HepG2 (cell line): ENCODE results near the gene NUP214. TPM values are rescaled to one million over a fixed set of nuclear protein-coding genes. Genes with fewer than 3 reads are reported as not detected.

Source experiments
- ATAC-seq: fragments of 200-7000 bp; cut with Tn5 transposase; 3 replicates; pipeline ENCODE4 v1.9.1; 2020; ENCODE audit warnings: mild to moderate bottlenecking, moderate library complexity
- BruUV-seq: library from RNA; stranded (reverse); fragments of 400-500 nt; replicated peaks from 2 replicates; lab custom pipeline; 2021; lab: Mats Ljungman, UMichigan
- CTCF ChIA-PET: fragments of 300-600 bp; formaldehyde crosslinking; extraction: SDS; loops from one replicate; lab custom pipeline; 2021; ENCODE audit warnings: low total read pairs, inconsistent platforms, low intra/inter-chr PET ratio; lab: Yijun Ruan, JAX
- POLR2A ChIA-PET: fragments of 350-600 bp; sonication (Branson Sonifier 250); formaldehyde crosslinking; loops from one replicate; lab custom pipeline; 2020; ENCODE audit warnings: antibody characterized with exemption, inconsistent platforms; lab: Yijun Ruan, JAX
- DNase-seq: peaks from one replicate; pipeline ENCODE4 v3.0.0-alpha.2; 2015; ENCODE audit warnings: low spot score
- FAIRE-seq: peaks from 3 replicates; lab custom pipeline; 2011; peaks lifted over from hg19 to GRCh38; lab: Jason Lieb, UNC
- H2AFZ ChIP-seq: one replicate; pipeline ENCODE4 v1.6.1; 2011; ENCODE audit warnings: low read length, inconsistent platforms
- H3K27ac ChIP-seq: fragments of 300-600 bp; 3 replicates; pipeline ENCODE4 v1.8.0; 2011; ENCODE audit warnings: mixed run types, mild to moderate bottlenecking, mixed read lengths, low read length, inconsistent platforms; ENCODE audit not compliant: insufficient read depth; ENCODE audit errors: extremely low read length
- H3K27me3 ChIP-seq, 2 experiments: fragments of 200-600 bp in 1 of 2; 2 replicates in 1 of 2; 3 replicates in 1 of 2; pipeline versions ENCODE4 v1.6.0 to v1.8.0; 2011; ENCODE audit warnings: low read length in 2 of 2, mild to moderate bottlenecking in 2 of 2, moderate library complexity in 2 of 2, inconsistent platforms in 1 of 2; ENCODE audit not compliant: insufficient read depth in 2 of 2, control insufficient read depth in 1 of 2
- H3K36me3 ChIP-seq, 2 experiments: fragments of 200-600 bp in 1 of 2; replicated peaks in 1 of 2; 2 replicates in 1 of 2; 3 replicates in 1 of 2; pipeline versions ENCODE4 v1.5.1 to v1.8.0; 2011; ENCODE audit warnings: low read length in 2 of 2, inconsistent platforms in 1 of 2; ENCODE audit not compliant: insufficient read depth in 2 of 2, control insufficient read depth in 1 of 2
- H3K4me1 ChIP-seq: 2 replicates; pipeline ENCODE4 v1.5.1; 2012; ENCODE audit warnings: low read length, inconsistent platforms; ENCODE audit not compliant: insufficient read depth
- H3K4me2 ChIP-seq: 2 replicates; pipeline ENCODE4 v1.6.0; 2011; ENCODE audit warnings: low read depth, low read length, inconsistent platforms
- H3K4me3 ChIP-seq, 3 experiments: fragments of 200-600 bp in 1 of 3; sonication (generic), shearing (Covaris generic) in 1 of 3; replicated peaks in 1 of 3; 2 replicates each; pipeline ENCODE4 v1.5.1; 2011 to 2016; ENCODE audit warnings: low read length in 3 of 3, inconsistent platforms in 2 of 3, low read depth in 2 of 3, mild to moderate bottlenecking in 2 of 3, control low read depth in 1 of 3, mixed read lengths in 1 of 3; ENCODE audit not compliant: insufficient read depth in 1 of 3
- H3K79me2 ChIP-seq: one replicate; pipeline ENCODE4 v1.6.1; 2011; ENCODE audit warnings: low read length, inconsistent platforms; ENCODE audit not compliant: insufficient read depth
- H3K9ac ChIP-seq: 2 replicates; pipeline ENCODE4 v1.6.0; 2011; ENCODE audit warnings: mild to moderate bottlenecking, low read depth, low read length, inconsistent platforms; ENCODE audit not compliant: insufficient read depth
- H3K9me3 ChIP-seq: 2 replicates; pipeline ENCODE4 v1.5.1; 2012; ENCODE audit warnings: mild to moderate bottlenecking, low read length
- H4K20me1 ChIP-seq: 2 replicates; pipeline ENCODE4 v1.6.0; 2011; ENCODE audit warnings: inconsistent platforms, mild to moderate bottlenecking, low read length, moderate library complexity; ENCODE audit not compliant: insufficient read depth
- ADNP ChIP-seq: sonication (generic); formaldehyde crosslinking; IDR thresholded peaks from 2 replicates; pipeline ENCODE4 v1.4.0; 2020; ENCODE audit warnings: missing genetic modification reagents
- EP300 ChIP-seq, 3 experiments: sonication (generic) in 1 of 3; formaldehyde crosslinking in 1 of 3; IDR thresholded peaks; 2 replicates each; pipeline versions ENCODE4 v1.5.1 to v1.6.1; 2011 to 2020; ENCODE audit warnings: low read depth in 2 of 3, low read length in 2 of 3, borderline replicate concordance in 1 of 3, improper control_type of control experiment in 1 of 3, mild to moderate bottlenecking in 1 of 3, missing genetic modification reagents in 1 of 3, moderate library complexity in 1 of 3
- FOSL2 ChIP-seq: sonication (generic); formaldehyde crosslinking; IDR thresholded peaks from 2 replicates; pipeline ENCODE4 v1.4.0; 2020; ENCODE audit warnings: missing genetic modification reagents
- HDAC1 ChIP-seq: sonication (generic); formaldehyde crosslinking; IDR thresholded peaks from 2 replicates; pipeline ENCODE4 v1.5.1; 2020; ENCODE audit warnings: mild to moderate bottlenecking, missing genetic modification reagents
- HMGXB4 ChIP-seq, 2 experiments: sonication (generic) in 1 of 2; formaldehyde crosslinking in 1 of 2; IDR thresholded peaks; 2 replicates each; pipeline versions ENCODE4 v1.4.0 to v1.6.1; 2018 to 2020; ENCODE audit warnings: missing genetic modification reagents in 2 of 2, borderline replicate concordance in 1 of 2, low read depth in 1 of 2, mild to moderate bottlenecking in 1 of 2, missing biosample characterization in 1 of 2
- NFE2L1 ChIP-seq: sonication (generic); formaldehyde crosslinking; IDR thresholded peaks from 2 replicates; pipeline ENCODE4 v1.4.0; 2020; ENCODE audit warnings: missing genetic modification reagents, mild to moderate bottlenecking, borderline replicate concordance
- PHB2 ChIP-seq: fragments of 450-650 bp; IDR thresholded peaks from 2 replicates; pipeline ENCODE4 v1.6.1; 2018; ENCODE audit not compliant: partially characterized antibody
- PRDM15 ChIP-seq: sonication (generic); formaldehyde crosslinking; IDR thresholded peaks from 2 replicates; pipeline ENCODE4 v1.4.0; 2020; ENCODE audit warnings: missing genetic modification reagents
- THYN1 ChIP-seq: sonication (generic); formaldehyde crosslinking; IDR thresholded peaks from 2 replicates; pipeline ENCODE4 v1.8.1; 2023; ENCODE audit warnings: low read depth, mild to moderate bottlenecking, moderate library complexity, missing genetic modification reagents, borderline replicate concordance
- TMF1 ChIP-seq: sonication (generic); formaldehyde crosslinking; IDR thresholded peaks from 2 replicates; pipeline ENCODE4 v1.8.1; 2022; ENCODE audit warnings: low read depth, missing genetic modification reagents
- ZBTB7B ChIP-seq: sonication (generic); formaldehyde crosslinking; IDR thresholded peaks from 2 replicates; pipeline ENCODE4 v1.4.0; 2020; ENCODE audit warnings: missing genetic modification reagents
- ZC3H13 ChIP-seq: sonication (generic); formaldehyde crosslinking; IDR thresholded peaks from 2 replicates; pipeline ENCODE4 v1.8.1; 2023; ENCODE audit warnings: mild to moderate bottlenecking, missing genetic modification reagents, moderate library complexity
- ZNF205 ChIP-seq: IDR thresholded peaks from 2 replicates; pipeline ENCODE4 v1.6.1; 2018; ENCODE audit warnings: missing biosample characterization, missing genetic modification reagents
- ZNF232 ChIP-seq: sonication (generic); formaldehyde crosslinking; IDR thresholded peaks from 2 replicates; pipeline ENCODE4 v1.4.0; 2020; ENCODE audit warnings: missing genetic modification reagents, borderline replicate concordance
- ZNF430 ChIP-seq: sonication (generic); formaldehyde crosslinking; IDR thresholded peaks from 2 replicates; pipeline ENCODE4 v1.9.0; 2021; ENCODE audit warnings: mild to moderate bottlenecking, missing genetic modification reagents
- ZNF639 ChIP-seq: conservative IDR thresholded peaks from 2 replicates; pipeline ENCODE4 v1.6.1; 2018; ENCODE audit warnings: missing genetic modification reagents
- ZNF776 ChIP-seq: sonication (generic); formaldehyde crosslinking; IDR thresholded peaks from 2 replicates; pipeline ENCODE4 v1.4.0; 2020; ENCODE audit warnings: mild to moderate bottlenecking, missing genetic modification reagents
- ZSCAN22 ChIP-seq: sonication (generic); formaldehyde crosslinking; IDR thresholded peaks from 2 replicates; pipeline ENCODE4 v1.4.0; 2020; ENCODE audit warnings: mild to moderate bottlenecking, missing genetic modification reagents
- WGBS: methylation state at CpG from one replicate; pipeline ENCODE4 v1.1.6; 2017; ENCODE audit warnings: low lambda C conversion rate; 5-methylcytosine and 5-hydroxymethylcytosine counted together
- in situ Hi-C: cut with HindIII; loops from 2 replicates; pipeline ENCODE4 v1.10.0; 2017; ENCODE audit warnings: low pct_unique_long_range_greater_than_20kb; ENCODE audit not compliant: extremely low pct_ligation_motif_present
- intact Hi-C: fragments of 100-400 bp; cut with micrococcal nuclease; formaldehyde crosslinking; loops from one replicate; pipeline ENCODE4 v1.10.0; 2022; ENCODE audit not compliant: unreplicated experiment
- polyA plus RNA-seq, 8 experiments: library from polyadenylated mRNA; depleted of rRNA in 3 of 8; stranded (reverse) in 7 of 8; unstranded in 1 of 8; fragments of >200 nt; fragmentation: Illumina TruSeq in 4 of 8; extraction: Trizol in 4 of 8; gene quantifications; 2 replicates each; pipeline versions ENCODE4 v1.2.1 to v1.2.3, GENCODE V29; 2011 to 2016; ENCODE audit warnings: low read depth in 4 of 8, missing spikeins in 1 of 8, mixed read lengths in 1 of 8; ENCODE audit not compliant: insufficient read depth in 1 of 8
- total RNA-seq, 5 experiments: library from RNA; depleted of rRNA; stranded (reverse); fragments of >200 nt; fragmentation: Illumina TruSeq; extraction: Trizol; gene quantifications; 2 replicates each; pipeline ENCODE4 v1.2.3, GENCODE V29; 2016; ENCODE audit warnings: low read depth in 1 of 5

Gene NUP214
- total and polyA plus RNA-seq, 2 of the 13 experiments (the other 11 are each of a cell fraction or from before 2014, with no cell fraction given) = 8.4 to 16.0 TPM

GRCh38 chr9:131125038-131125287 lies 423 bp upstream of the NUP214 start:
- ATAC-seq = peak; percentile 2; the same call in 2 of the 3 replicates
- no peak for TF ChIP-seq ZNF430
- TF ChIP-seq PHB2 = no peak
- TF ChIP-seq ZC3H13 = 0 out of 2 replicates have a peak, but pooled peaks have one; percentile 26
- TF ChIP-seq ZNF205 = no peak
- TF ChIP-seq ZNF639 (CRISPR knock-in tag) = no peak
- no peak for TF ChIP-seq FOSL2 (CRISPR knock-in tag)
- 0 out of 2 replicates have a peak, but pooled peaks have one; percentile 27 for TF ChIP-seq ZSCAN22 (CRISPR knock-in tag)
- TF ChIP-seq ZNF776 = no peak
- no peak for TF ChIP-seq PRDM15 (CRISPR knock-in tag)
- no peak for TF ChIP-seq TMF1 (CRISPR knock-in tag)
- TF ChIP-seq ZBTB7B (CRISPR knock-in tag) = no peak
- no peak for TF ChIP-seq EP300 (IDR thresholded peaks at IDR 0.05; ENCODE audit: low read depth in 2 of 2, low read length in 2 of 2)
- no peak for TF ChIP-seq EP300 (CRISPR knock-in tag; IDR thresholded peaks at IDR 0.05; ENCODE audit: borderline replicate concordance)
- TF ChIP-seq ADNP (CRISPR knock-in tag) = no peak
- TF ChIP-seq HDAC1 (CRISPR knock-in tag) = no peak
- no peak for TF ChIP-seq NFE2L1 (CRISPR knock-in tag)
- TF ChIP-seq THYN1 = no peak
- TF ChIP-seq ZNF232 = no peak
- no peak; a peak in 1 of 4 replicates for TF ChIP-seq HMGXB4 (CRISPR knock-in tag; IDR thresholded peaks at IDR 0.05; ENCODE audit: borderline replicate concordance in 1 of 2, low read depth in 1 of 2)

More at GRCh38 chr9:131125038-131125287, 423 bp upstream of the NUP214 start:
- H3K4me2 ChIP-seq = peak overlapping the region; percentile 96
- H2AFZ ChIP-seq = no peak overlapping the region
- H3K9ac ChIP-seq = peak overlapping the region; percentile 95
- ChIA-PET POLR2A (interaction anchor here (1.0 to 2.5 kb wide), 7 partner anchors 10 to 249 kb away, joined by 3 to 19 read pairs (median 5); partner anchors contain the start of gene AIF1L), CTCF (no interaction called here)
- BruUV-seq = TSS peak; percentile 98
- peaks cover 10 to 35% of the 10 kb centered on the region in 2 experiments; a peak in 4 of 5 replicates for H3K36me3 ChIP-seq
- in situ Hi-C loops (no loop called here), intact Hi-C loops (loop anchor here (2.0 kb wide), 1 partner anchor 66 kb away; no protein-coding TSS in a partner anchor)
- WGBS = 1% methylated on average over 7 of the region's 7 CpGs
- no peak for DNase-seq
- H3K27me3 ChIP-seq = peaks cover 0 to 6% of the 10 kb centered on the region in 2 experiments; a peak in 1 of 5 replicates
- H3K79me2 ChIP-seq = peaks cover 27% of the 10 kb centered on the region
- peak overlapping the region; percentile 63 to 98 (median 96) for H3K4me3 ChIP-seq
- peak overlapping the region; percentile 94 for H3K27ac ChIP-seq
- no peaks in the 10 kb centered on the region for H3K9me3 ChIP-seq
- no peak for FAIRE-seq
- H3K4me1 ChIP-seq = peaks cover 59% of the 10 kb centered on the region
- H4K20me1 ChIP-seq = no peaks in the 10 kb centered on the region
